WTC11 (cell line): ENCODE measurements around the gene NXPH3. TPM values are rescaled to one million over a fixed set of nuclear protein-coding genes. Genes with fewer than 3 reads are reported as not detected.
"Not testable (repeated sequence)": the region's sequence is repeated elsewhere in the genome, so short reads cannot be mapped to it uniquely, and the experiment has no call there.

Experiments used
- ATAC-seq: fragments of 200-7000 bp; cut with Tn5 transposase; 2 replicates; pipeline ENCODE4 v1.10.0; 2021; ENCODE audit warnings: mild to moderate bottlenecking, moderate library complexity
- CTCF ChIA-PET: fragments of 300-600 bp; sonication (Branson Sonifier 250); formaldehyde crosslinking; loops from one replicate; lab custom pipeline; 2021; ENCODE audit warnings: antibody characterized with exemption; lab: Charles Lee
- POLR2A ChIA-PET: fragments of 350-600 bp; sonication (Branson Sonifier 250); formaldehyde crosslinking; loops from one replicate; lab custom pipeline; 2021; ENCODE audit warnings: antibody characterized with exemption; lab: Charles Lee
- DNase-seq: peaks from one replicate; pipeline ENCODE4 v3.0.0; 2021; ENCODE audit warnings: low spot score
- H3K27ac Mint-ChIP-seq: 2 replicates; pipeline ENCODE4 v1.8.0; 2021; ENCODE audit warnings: mixed read lengths
- H3K27me3 Mint-ChIP-seq: 2 replicates; pipeline ENCODE4 v1.8.0; 2021; ENCODE audit warnings: low read depth, mild to moderate bottlenecking, moderate library complexity, mixed read lengths
- H3K36me3 Mint-ChIP-seq: 2 replicates; pipeline ENCODE4 v1.8.0; 2021; ENCODE audit warnings: mixed read lengths
- H3K4me1 Mint-ChIP-seq: 2 replicates; pipeline ENCODE4 v1.8.0; 2022; ENCODE audit warnings: mixed read lengths
- H3K4me3 Mint-ChIP-seq: 2 replicates; pipeline ENCODE4 v1.8.0; 2021; ENCODE audit warnings: mild to moderate bottlenecking, moderate library complexity, mixed read lengths
- H3K9me3 Mint-ChIP-seq: 2 replicates; pipeline ENCODE4 v1.8.0; 2021; ENCODE audit warnings: mixed read lengths
- GABPB1 ChIP-seq: sonication (generic); formaldehyde crosslinking; IDR thresholded peaks from 2 replicates; pipeline ENCODE4 v1.8.1; 2023; ENCODE audit warnings: mild to moderate bottlenecking, missing genetic modification reagents
- HMGA2 ChIP-seq: fragments of 250-450 bp; sonication (Bioruptor Pico); IDR thresholded peaks from 2 replicates; pipeline ENCODE4 v1.4.0; 2021; ENCODE audit warnings: mild to moderate bottlenecking, moderate library complexity
- total RNA-seq: library from RNA; stranded (reverse); gene quantifications from 3 replicates; pipeline ENCODE4 v1.2.3, GENCODE V29; 2021
- TF ChIP-seq, protein P1 (sequence below): sonication (generic); formaldehyde crosslinking; conservative IDR thresholded peaks from 2 replicates; pipeline ENCODE4 v1.8.1; 2022; ENCODE audit warnings: mild to moderate bottlenecking, missing genetic modification reagents
- TF ChIP-seq, protein P2 (sequence below): sonication (generic); formaldehyde crosslinking; IDR thresholded peaks from 2 replicates; pipeline ENCODE4 v1.8.0; 2022; ENCODE audit warnings: mild to moderate bottlenecking, missing genetic modification reagents
- TF ChIP-seq, protein P3 (sequence below): sonication (generic); formaldehyde crosslinking; IDR thresholded peaks from 2 replicates; pipeline ENCODE4 v1.8.0; 2023; ENCODE audit warnings: missing genetic modification reagents, mild to moderate bottlenecking, borderline replicate concordance
- TF ChIP-seq, protein P4 (sequence below): sonication (generic); formaldehyde crosslinking; IDR thresholded peaks from 2 replicates; pipeline ENCODE4 v1.8.0; 2022; ENCODE audit warnings: missing genetic modification reagents
- TF ChIP-seq, protein P5 (sequence below): sonication (generic); formaldehyde crosslinking; IDR thresholded peaks from 2 replicates; pipeline ENCODE4 v1.8.1; 2022; ENCODE audit warnings: low read depth, missing genetic modification reagents, borderline replicate concordance
- TF ChIP-seq, protein P6 (sequence below): fragments of 250-450 bp; sonication (Bioruptor Pico); IDR thresholded peaks from 2 replicates; pipeline ENCODE4 v2.1.2; 2022; ENCODE audit warnings: mild to moderate bottlenecking, moderate library complexity
- TF ChIP-seq, protein P7 (sequence below): sonication (generic); formaldehyde crosslinking; IDR thresholded peaks from 2 replicates; pipeline ENCODE4 v1.8.1; 2023; ENCODE audit warnings: mild to moderate bottlenecking, missing genetic modification reagents, moderate library complexity

Gene NXPH3
- total RNA-seq, 1 experiment from 2014 or later: 3.4 TPM

DNA sequence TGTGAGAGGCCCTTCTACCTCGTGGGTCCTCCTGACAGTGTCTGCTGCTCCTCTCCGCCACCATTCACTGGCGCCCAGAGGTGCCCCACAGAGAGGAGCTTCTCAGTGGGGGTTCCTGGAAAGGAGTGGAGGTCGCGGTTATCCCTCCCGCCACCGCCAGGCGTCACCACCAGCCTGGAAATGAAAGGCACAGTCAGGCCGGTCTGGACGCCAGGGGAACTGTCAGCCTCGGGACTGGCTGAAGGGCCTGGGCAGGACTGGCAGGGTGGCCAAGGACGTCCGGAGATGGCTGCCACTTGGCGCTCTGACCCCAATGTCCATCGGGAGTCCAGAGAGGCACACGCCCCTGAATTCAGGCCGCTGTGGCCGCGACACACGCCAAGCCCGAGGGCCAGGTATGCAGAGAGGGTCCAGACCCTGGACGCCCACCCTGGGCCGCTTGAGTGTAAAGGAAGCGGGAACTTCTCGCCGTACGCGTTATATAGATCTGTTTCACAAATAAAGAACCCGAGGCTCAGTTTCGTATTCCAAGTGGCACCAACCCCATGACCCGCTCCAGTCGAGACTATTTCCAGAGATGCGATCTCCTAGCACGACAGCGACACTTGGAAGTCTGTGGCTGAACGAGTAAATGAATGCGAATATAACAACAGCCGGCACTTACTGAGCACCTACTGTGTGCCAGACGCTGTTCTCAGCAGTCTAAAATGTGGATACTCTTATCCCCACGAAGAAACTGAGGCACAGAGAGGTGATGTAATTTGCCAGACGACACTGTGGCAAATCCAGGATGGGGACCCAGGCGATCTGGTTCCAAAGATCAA lies 7.6 kb upstream of the NXPH3 start (continued):
- TF ChIP-seq, protein P1, sequence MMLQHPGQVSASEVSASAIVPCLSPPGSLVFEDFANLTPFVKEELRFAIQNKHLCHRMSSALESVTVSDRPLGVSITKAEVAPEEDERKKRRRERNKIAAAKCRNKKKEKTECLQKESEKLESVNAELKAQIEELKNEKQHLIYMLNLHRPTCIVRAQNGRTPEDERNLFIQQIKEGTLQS: no peak
- peak; percentile 36; the same call in 1 of the 2 replicates for TF ChIP-seq GABPB1 (CRISPR knock-in tag)
- TF ChIP-seq, protein P2, sequence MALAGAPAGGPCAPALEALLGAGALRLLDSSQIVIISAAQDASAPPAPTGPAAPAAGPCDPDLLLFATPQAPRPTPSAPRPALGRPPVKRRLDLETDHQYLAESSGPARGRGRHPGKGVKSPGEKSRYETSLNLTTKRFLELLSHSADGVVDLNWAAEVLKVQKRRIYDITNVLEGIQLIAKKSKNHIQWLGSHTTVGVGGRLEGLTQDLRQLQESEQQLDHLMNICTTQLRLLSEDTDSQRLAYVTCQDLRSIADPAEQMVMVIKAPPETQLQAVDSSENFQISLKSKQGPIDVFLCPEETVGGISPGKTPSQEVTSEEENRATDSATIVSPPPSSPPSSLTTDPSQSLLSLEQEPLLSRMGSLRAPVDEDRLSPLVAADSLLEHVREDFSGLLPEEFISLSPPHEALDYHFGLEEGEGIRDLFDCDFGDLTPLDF: no peak
- TF ChIP-seq, protein P3, sequence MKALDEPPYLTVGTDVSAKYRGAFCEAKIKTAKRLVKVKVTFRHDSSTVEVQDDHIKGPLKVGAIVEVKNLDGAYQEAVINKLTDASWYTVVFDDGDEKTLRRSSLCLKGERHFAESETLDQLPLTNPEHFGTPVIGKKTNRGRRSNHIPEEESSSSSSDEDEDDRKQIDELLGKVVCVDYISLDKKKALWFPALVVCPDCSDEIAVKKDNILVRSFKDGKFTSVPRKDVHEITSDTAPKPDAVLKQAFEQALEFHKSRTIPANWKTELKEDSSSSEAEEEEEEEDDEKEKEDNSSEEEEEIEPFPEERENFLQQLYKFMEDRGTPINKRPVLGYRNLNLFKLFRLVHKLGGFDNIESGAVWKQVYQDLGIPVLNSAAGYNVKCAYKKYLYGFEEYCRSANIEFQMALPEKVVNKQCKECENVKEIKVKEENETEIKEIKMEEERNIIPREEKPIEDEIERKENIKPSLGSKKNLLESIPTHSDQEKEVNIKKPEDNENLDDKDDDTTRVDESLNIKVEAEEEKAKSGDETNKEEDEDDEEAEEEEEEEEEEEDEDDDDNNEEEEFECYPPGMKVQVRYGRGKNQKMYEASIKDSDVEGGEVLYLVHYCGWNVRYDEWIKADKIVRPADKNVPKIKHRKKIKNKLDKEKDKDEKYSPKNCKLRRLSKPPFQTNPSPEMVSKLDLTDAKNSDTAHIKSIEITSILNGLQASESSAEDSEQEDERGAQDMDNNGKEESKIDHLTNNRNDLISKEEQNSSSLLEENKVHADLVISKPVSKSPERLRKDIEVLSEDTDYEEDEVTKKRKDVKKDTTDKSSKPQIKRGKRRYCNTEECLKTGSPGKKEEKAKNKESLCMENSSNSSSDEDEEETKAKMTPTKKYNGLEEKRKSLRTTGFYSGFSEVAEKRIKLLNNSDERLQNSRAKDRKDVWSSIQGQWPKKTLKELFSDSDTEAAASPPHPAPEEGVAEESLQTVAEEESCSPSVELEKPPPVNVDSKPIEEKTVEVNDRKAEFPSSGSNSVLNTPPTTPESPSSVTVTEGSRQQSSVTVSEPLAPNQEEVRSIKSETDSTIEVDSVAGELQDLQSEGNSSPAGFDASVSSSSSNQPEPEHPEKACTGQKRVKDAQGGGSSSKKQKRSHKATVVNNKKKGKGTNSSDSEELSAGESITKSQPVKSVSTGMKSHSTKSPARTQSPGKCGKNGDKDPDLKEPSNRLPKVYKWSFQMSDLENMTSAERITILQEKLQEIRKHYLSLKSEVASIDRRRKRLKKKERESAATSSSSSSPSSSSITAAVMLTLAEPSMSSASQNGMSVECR: peak; percentile 52; the same call in 1 of the 2 replicates

DNA sequence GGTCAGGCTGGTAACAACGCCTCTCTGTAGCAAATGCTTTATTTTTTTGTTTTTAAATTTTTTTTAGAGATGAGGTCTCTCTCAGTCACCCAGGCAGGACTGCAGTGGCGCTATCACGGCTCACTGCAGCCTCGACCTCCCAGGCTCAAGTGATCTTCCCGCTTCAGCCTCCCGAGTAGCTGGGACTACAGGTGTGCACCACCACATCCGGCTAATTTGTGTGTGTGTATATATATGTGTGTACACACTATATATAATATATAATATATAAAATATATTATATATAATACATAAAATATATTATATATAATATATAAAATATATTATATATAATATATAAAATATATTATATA lies 7.0 kb upstream of the NXPH3 start:
- Mint-ChIP-seq H3K4me1 (peaks cover 35% of the 10 kb centered on the region), H3K4me3 (peak overlapping the region; percentile 69), H3K27me3 (peaks cover 20% of the 10 kb centered on the region)
- DNase-seq, POLR2A ChIA-PET, H3K27ac Mint-ChIP-seq, H3K36me3 Mint-ChIP-seq, ATAC-seq, H3K9me3 Mint-ChIP-seq: not testable (repeated sequence)
- CTCF ChIA-PET: interaction anchor here (1.5 to 6.3 kb wide), 5 partner anchors 12 to 283 kb away, joined by 5 to 99 read pairs (median 13); no protein-coding TSS in a partner anchor
- TF ChIP-seq HMGA2: peak; percentile 52; the same call in 1 of the 2 replicates

DNA sequence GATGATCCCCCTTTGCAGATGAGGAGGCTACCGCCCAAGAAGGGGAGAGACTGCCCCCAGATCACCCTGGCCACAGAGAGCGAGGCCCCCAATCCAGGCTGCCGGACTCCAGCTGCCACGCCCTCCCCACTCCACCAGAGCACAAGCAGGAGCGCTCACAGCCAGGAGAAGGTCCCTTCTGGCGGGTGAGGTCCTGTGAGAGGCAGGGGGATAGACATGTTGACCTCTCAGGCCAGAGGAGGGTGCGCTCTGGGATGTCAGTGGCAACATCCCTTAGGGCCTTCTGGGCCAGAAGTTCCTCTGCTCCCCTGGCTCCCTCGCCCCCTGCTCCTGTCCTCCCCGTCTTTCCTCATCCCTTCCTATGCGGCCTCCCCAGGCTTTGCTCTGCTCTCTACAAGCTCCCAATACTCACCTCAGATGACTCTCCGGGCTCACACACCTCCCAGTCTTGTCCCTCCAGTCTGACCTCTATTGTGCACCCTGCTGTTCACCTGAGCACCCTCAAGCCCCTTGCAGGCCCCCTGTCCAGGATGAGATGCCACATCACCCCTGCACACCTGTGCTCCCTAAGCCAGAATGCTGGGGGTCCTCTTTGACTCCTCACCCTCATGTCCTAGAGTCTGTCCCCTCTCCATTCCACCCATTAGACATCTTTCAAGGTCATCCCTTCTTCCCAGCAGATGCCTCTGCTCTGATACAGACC lies 5.0 kb upstream of the NXPH3 start:
- Mint-ChIP-seq H3K9me3 (no peaks in the 10 kb centered on the region), H3K4me3 (peak overlapping the region; percentile 86), H3K27ac (no peak overlapping the region), H3K4me1 (peaks cover 44% of the 10 kb centered on the region), H3K27me3 (peaks cover 22% of the 10 kb centered on the region), H3K36me3 (no peaks in the 10 kb centered on the region)
- DNase-seq: no peak
- ChIA-PET POLR2A (interaction anchor here (1.0 to 1.4 kb wide), 2 partner anchors 28 to 138 kb away, joined by 3 read pairs; partner anchors contain the start of gene SLC35B1), CTCF (interaction anchor here (0.5 to 6.3 kb wide), 17 partner anchors 14 to 426 kb away, joined by 3 to 99 read pairs (median 3); partner anchors contain the start of genes SLC35B1 and SPOP)
- TF ChIP-seq, protein P3: no peak
- TF ChIP-seq, protein P4, sequence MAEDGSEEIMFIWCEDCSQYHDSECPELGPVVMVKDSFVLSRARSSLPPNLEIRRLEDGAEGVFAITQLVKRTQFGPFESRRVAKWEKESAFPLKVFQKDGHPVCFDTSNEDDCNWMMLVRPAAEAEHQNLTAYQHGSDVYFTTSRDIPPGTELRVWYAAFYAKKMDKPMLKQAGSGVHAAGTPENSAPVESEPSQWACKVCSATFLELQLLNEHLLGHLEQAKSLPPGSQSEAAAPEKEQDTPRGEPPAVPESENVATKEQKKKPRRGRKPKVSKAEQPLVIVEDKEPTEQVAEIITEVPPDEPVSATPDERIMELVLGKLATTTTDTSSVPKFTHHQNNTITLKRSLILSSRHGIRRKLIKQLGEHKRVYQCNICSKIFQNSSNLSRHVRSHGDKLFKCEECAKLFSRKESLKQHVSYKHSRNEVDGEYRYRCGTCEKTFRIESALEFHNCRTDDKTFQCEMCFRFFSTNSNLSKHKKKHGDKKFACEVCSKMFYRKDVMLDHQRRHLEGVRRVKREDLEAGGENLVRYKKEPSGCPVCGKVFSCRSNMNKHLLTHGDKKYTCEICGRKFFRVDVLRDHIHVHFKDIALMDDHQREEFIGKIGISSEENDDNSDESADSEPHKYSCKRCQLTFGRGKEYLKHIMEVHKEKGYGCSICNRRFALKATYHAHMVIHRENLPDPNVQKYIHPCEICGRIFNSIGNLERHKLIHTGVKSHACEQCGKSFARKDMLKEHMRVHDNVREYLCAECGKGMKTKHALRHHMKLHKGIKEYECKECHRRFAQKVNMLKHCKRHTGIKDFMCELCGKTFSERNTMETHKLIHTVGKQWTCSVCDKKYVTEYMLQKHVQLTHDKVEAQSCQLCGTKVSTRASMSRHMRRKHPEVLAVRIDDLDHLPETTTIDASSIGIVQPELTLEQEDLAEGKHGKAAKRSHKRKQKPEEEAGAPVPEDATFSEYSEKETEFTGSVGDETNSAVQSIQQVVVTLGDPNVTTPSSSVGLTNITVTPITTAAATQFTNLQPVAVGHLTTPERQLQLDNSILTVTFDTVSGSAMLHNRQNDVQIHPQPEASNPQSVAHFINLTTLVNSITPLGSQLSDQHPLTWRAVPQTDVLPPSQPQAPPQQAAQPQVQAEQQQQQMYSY (CRISPR knock-in tag): peak; percentile 41; the same call in 1 of the 2 replicates
- TF ChIP-seq, protein P5, sequence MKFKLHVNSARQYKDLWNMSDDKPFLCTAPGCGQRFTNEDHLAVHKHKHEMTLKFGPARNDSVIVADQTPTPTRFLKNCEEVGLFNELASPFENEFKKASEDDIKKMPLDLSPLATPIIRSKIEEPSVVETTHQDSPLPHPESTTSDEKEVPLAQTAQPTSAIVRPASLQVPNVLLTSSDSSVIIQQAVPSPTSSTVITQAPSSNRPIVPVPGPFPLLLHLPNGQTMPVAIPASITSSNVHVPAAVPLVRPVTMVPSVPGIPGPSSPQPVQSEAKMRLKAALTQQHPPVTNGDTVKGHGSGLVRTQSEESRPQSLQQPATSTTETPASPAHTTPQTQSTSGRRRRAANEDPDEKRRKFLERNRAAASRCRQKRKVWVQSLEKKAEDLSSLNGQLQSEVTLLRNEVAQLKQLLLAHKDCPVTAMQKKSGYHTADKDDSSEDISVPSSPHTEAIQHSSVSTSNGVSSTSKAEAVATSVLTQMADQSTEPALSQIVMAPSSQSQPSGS: no peak
- TF ChIP-seq, protein P6, sequence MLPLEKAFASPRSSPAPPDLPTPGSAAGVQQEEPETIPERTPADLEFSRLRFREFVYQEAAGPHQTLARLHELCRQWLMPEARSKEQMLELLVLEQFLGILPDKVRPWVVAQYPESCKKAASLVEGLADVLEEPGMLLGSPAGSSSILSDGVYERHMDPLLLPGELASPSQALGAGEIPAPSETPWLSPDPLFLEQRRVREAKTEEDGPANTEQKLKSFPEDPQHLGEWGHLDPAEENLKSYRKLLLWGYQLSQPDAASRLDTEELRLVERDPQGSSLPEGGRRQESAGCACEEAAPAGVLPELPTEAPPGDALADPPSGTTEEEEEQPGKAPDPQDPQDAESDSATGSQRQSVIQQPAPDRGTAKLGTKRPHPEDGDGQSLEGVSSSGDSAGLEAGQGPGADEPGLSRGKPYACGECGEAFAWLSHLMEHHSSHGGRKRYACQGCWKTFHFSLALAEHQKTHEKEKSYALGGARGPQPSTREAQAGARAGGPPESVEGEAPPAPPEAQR (CRISPR knock-in tag): no peak
- TF ChIP-seq, protein P7, sequence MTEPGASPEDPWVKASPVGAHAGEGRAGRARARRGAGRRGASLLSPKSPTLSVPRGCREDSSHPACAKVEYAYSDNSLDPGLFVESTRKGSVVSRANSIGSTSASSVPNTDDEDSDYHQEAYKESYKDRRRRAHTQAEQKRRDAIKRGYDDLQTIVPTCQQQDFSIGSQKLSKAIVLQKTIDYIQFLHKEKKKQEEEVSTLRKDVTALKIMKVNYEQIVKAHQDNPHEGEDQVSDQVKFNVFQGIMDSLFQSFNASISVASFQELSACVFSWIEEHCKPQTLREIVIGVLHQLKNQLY: no peak
- ATAC-seq: no peak
